GM18858 (cell line): Measurements from ENCODE around the gene SHB.
A peak's percentile ranks its signal among the peaks of the same experiment; 100 is the strongest.

Experiments
- ATAC-seq: cut with Tn5 transposase; IDR thresholded peaks from one replicate; pipeline ENCODE4 v1.9.1; 2021; ENCODE audit not compliant: unreplicated experiment

SHB gene

DNA sequence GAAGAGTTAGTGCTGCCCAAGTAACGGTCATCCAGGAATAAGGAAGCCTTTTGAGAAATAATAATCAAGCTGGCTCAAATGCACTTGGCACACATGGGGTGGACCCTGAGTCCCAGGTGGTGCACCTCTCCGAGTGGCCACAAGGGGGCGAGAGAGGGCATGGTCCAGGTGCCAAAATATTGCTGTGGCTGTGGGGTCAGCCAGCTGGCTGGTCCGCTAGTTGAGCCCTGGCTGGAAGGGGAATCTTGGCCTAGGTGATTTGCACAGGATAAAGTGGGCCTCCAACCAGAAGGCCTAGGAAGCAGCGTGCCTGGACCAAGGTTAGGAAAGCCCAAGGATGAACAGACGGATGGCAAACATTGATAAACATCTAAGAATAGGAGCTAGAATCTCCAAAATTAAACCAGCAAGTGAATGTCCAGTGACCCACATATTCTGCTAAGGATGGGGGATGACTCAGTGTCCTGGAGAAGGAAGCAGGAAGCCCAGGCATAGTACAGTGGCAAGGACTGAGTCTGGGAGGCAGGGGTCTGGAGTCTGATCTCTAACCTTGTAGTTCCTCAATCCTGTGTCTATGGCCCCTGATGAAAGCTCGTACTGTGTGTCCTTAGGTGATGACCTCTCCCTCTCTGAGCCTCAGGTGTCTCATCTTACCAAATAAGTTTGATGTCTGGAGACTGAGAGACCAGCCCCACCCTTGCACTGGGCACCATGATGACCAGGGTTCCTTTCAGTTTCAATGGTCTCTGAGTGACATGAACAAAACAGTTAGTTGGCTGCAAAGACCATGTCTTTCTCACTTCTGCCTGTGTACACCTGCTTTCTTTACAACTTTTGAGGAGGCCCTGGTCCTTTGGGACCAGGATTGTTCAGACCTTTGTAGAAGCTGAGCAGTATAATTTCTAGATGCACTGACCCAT lies 19.2 kb upstream of the SHB start:
- no peak for ATAC-seq

DNA sequence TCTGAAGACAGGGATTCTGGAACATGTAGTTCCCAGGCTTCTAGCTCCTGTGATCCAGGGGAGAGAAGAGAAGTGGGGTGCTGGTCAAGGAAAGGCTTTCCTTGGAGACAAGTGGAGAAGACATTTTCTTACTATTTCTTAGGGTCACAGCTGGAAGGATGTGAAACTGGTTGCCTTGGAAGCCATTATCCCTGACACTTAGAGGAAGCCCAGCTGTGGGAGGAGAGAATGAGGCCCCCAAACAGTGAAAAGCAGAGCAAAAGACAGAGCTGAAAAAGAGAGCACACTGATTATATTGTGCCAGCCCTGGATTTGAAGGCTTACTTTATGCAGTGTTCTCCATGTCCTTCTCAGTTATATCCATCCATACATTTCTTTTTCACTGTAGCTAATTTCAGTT lies 17.5 kb upstream of the SHB start:
- no peak for ATAC-seq

DNA sequence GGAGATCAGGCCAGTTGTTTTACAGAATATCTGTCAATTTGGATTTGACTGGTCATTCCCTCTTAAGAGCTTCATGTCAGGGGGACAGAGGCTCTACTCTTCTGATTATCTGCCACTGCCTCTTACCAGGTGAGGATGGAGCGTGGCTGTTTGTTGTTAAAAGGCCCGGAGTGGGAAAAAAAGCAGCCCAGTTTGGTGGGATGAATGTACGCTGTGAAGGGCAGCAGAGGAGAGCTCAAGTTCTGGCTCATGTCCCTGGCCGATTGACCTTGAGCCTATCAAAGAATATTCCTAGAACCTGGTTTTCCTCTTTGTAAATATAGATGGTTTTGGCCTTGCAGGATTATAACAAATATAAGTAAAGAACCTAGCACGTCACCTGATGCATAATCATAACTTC lies 16.3 kb upstream of the SHB start:
- no peak for ATAC-seq

DNA sequence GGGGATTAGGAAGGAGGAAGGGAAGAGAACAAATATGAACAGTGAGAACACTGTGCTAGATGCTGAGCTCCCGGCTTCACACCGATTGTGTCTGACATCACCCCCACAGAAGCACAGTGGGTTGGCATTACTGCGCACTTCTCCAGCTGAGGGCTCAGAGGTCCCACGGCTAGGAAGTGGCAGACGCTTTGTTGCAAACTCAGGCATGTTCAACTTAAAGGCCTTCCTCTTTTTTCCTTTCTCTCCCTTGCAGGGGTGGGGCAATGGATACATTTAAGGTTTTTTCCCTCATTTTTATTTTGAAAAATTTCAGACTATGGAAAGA lies 15.5 kb upstream of the SHB start:
- no peak for ATAC-seq

DNA sequence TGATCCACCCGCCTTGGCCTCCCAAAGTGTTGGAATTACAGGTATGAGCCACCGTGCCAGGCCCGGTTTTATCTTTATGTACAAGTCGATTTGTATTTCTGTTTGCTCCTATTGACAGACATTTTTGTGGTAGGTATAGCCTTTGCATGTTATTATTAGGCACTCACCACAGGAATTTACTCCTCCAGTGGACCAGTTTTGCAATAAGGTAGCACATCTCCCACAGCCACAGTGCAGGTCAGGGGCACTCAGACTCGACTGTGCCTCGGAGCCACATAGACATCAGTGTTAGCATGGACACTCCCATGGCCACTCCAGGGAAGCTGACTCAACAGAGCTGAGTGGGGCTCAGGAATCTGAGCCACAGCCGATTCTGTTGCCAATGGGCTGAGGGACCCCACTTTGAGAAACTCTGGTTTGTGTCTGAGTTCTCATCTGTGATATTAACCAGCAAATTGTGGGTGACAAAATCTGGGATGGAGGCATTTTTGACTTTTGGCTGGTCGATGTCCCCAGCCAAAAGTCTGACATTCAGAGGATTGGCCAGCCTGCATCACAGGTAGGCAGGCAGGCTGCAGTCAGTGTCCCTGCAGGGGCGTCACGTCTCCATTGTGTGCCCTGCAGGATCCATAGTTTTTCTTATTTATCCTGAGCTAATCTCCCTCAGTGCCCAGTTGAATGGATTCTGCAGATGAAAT lies 15.0 kb upstream of the SHB start:
- ATAC-seq, result no peak

DNA sequence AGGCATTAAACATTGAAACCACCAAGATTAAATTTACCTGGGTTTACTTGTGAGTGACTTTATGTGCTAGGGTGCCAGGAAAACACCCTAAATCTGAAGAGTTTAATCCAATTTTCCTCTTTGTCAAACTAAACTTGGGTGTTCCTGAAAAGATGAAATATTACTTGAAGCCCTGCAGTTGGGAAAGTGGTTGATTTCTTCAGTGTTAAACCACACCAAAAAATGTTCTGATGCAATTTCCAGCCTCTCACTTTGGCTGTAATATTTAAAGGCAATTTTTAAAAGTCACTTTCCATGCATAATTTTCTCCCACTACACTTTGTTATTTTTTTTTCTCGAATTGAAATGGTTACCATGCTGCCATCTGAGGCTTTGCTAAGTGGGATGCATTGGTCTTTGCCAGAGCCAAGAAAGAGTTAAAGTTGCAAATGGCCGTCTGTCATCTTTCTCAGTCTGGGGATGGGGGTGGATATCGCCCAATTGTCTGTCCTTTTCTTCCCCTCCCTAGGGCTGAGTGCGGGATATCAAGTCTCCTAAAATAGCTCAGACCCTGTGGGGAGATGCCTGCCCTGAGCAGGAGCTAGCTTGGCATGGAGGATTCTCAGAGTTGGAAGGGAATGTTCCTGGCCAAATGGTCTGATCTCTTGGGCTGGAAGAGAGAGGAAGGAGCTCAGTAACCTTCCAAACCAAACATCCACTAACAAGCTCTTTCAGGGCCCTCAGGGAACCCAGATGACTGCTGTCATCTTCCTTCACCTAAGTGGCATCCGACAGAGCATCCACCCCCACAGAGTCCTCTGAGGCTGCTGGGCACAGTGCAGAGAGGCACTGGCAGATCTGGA lies 13.6 kb upstream of the SHB start:
- ATAC-seq, result no peak

DNA sequence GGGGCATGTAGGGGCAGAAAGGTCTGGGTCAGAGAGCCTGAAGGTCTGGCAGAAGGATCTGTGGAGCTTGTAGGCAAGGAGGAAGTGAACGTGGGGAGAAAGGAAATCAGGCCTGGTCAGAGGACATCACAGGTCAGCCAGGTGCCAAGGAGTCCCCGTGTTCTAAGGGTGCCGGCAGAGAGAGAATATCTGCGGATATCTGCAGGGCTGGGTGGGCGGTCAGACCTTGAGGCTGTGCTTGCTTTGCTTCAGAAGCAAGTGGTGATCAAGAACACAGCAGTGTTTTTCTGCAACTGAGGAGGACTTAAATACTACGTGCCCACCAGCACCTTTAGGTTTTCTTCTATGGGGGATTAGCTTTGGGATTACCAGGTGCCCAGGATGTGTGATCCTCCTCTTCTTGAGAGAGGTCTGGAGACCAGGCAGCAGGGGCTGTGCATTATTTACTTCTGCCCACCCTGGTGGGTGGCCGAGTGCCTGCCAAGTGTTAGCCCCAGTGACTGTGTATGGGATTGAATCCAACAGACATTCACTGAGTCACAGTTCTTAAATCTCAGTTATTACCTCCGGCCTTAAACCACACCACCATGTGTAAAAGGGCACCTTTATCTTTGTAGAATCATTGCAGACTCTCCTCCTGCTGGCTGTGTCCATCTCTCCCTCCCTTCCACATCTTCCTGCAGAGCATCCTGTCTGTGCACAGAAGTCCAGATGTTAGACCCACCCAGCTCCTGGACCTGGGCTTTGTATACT lies 12.5 kb upstream of the SHB start:
- no peak for ATAC-seq

DNA sequence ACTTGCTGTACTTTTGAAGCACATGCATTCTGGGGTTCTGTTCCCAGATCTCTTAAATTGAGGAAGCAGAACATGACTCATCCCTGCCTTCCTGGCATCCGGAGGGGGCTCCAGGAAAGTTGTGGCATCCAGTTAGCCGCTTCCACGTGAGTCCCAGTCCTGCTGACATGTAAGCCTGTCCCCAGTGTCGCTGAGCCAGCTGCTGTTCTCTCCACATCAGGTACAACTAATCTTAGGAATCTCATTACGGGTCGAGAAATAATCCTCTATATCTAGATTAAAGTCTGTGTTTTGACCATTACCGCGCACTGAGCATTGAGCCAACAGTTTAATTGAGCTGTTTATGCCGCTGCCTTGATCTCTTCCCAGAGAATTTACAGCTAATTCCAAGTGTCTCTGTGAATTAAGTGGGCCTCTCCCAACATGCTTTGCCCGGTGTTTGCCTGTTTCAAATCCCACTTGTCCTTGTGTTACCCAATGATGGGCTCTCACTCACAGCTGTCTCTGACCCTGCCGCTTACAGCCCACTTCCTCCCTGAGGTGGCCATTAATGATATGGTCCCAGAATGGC lies 10.5 kb upstream of the SHB start:
- no peak for ATAC-seq

DNA sequence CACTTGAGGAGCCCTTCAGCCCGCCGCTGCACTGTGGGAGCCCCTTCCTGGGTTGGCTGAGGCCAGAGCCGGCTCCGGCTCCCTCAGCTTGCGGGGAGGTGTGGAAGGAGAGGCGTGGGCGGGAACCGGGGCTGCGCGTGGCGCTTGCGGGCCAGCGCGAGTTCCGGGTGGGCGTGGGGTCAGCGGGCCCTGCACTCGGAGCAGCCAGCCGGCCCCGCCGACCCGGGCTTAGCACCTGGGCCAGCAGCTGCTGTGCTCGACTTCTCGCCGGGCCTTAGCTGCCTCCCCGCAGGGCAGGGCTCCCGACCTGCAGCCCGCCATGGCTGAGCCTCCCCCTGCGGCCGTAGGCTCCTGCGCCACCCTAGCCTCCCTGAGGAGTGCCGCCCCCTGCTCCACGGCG lies 6.2 kb upstream of the SHB start:
- ATAC-seq, result no peak

DNA sequence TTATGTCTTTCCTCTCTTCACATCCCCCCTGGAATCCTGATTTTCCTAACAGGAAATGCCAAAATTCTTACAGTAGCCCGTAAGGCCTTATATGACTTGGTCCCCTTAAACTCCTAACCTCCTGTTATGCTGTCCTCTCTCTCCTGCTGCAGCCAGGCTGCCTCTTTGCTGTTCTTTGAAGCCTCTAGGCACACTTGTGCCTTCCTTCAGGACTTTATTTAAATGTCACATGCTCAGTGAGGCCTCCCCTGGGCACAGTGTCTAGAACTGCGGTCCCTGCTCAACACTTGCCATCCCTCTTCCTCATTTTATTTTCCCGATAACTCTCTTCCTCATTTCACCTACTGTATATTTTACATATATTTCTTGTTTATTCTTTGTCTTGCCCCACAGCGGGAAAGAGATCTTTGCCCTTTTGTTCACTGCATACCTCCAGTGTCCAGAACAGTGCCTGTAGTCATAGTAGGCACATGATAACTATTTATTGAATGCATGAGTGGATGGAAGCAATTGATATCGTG lies 5.5 kb upstream of the SHB start:
- ATAC-seq, result no peak

DNA sequence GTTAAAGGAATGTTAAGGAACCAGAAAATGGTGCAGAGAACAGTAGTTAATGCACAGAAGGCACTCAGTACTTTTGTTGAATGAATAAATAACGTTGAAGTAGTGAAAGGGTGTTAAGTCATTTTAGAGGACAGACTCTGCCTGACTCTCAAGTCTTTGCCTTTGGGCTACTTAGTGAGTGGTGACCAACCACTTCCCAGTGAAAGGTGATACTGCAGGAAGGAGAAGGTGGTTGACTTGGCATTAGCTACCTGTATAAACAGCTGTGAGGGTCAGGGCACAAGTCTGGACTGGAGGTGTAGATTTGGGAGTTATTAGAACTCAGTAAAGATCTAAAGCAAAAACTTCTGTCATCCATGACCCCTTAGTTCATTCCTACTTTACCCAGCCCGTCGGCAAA lies 4.9 kb upstream of the SHB start:
- ATAC-seq, result no peak

DNA sequence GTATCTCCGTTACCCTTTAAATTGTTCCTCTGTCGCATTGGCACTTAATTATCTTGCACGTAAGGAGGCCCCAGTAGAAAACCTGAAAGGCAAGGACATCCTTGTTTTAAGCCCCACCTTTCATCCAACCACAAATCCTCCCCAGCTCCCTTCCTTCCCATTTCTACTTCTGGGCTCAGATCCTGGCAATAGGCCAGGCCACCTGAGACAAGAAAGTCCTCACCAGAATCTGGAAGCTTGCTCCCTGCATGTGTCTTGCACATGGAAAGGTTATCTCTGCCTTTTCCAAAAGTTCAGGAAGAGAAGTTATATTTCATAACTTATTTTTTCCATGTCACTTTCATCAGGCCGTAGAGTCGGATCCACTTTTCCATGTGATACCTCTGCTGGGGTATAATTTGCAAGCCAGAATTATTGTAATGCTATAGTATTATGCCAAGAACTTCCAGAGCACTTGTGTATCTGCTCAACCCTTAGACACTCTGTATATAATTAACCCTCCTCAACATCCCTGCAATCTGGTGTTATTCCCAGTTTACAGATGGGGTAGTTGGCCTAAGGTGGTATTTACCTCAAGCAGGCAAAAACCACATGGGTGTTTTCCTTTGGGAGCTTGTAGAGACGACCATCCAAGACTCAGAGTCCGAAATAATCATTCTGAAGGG lies 2.6 kb upstream of the SHB start:
- no peak for ATAC-seq

DNA sequence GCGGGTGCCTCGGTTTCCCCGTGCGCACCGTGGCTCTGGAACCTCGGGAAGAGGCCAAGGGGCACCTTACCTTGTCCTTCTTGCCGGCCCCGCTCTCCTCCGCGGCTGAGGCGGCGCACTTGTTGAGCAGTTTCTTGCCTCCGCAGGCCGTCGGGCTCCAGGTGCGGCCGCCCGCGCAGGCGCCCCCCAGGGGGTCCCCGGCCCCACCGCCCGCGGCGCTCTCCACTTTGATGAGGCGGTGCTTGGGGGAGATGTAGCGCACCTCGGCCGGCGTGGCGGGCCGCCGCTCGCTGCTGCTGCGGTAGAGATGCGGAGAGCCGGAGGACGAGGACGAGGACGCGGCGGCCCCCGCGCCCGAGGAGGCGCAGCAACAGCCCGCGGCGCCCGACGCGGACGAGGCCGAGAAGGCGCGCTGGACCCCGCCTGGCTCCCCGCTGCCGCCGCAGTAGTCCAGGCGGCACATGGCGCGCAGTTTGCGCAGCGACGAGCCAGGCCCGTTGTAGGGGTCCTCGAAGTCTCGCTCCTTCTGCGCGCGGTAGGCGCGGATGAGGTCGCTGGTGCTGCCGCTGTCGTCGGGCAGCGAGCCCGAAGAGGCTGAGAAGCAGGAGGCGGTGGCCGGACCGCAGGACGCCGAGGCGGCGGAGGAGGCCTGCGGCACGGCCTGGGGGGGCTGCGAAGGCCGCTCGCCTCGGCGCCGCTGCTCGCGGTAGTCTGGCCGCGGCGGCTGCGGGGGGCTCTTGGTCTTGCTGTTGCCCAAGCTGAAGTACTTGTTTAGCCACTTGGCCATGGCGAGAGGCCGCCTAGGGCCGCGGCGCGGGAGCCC lies 957 bp downstream of the SHB start:
- no peak for ATAC-seq

DNA sequence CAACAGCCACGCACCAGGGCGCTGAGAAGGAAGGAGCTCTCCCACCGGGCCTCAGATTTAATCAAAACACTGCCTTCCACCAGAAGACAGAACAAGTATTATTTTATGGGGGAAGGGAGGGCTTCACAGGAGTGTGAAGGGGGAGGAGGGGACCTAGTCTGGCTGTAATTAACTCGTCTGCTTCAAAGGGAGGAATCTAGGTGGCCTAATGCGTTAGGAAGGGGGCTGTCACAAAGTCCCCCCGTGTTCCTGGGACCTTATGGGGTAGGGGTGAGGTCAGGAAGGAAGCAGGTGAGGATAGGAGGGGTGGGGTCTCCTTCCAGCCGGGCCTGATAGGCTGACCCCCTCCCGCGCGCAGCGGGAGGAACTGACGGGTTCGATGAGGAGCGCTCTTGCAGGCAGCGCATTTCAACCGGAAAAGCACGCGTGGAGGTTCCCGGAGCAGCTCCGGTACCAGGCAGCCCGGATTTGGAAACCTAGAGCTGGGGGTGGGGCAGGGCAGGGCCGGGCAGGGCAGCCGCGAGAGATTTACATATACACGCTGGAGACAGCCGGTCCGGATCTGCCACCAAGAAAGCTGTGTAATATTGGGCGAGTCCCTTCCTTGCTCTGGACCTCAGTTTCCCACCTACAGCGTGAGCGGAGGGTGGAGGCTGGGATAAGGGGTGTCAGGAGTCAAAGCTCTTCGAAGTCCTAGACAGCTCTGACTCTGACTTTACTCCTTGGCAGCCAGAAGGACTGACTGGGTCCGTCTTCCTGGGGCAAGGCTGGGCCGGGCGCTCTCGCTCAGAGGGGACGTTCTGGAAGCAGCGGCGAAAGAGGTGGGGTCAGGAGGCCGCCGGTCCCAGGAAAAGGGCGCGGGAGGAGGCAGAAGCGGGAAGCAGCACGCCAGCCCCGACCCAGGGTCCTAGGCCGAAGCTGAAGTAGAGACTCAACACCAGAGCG lies 1.8 kb downstream of the SHB start:
- no peak for ATAC-seq

DNA sequence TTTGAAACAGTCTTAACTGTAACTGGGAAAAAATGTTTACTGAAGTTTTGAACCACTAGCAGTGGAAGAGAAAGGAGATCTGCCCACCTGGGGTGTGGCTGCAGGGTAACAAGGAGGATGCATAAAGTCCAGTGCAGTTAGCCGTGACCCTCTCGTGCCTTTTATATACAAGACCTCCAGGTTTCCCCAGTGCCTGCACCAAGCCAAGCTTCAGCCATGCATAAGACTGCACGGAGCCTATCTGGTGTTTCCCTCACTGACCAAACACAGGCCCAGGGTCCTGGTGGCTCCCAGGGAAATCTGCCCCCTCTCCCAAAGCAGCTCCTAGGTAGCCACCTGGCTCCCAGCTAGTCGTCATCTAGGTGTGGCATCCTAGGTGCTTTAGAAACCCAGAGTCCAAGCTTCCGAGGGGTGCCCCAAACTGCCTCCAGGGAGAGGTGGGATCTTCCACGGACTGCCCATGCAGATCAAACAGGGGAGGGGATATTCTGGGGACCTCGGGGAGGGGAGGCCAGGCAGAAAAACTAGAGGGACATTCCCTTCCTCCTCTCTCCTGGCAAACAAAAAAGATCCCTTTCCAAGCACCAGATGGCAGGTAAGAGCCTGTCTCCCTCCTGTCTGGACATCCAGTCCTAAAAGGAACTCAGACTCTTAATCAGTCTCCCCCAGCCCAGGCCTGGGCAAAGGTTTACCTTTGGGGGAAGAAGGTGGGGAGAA lies 2.7 kb downstream of the SHB start:
- ATAC-seq, result no peak

DNA sequence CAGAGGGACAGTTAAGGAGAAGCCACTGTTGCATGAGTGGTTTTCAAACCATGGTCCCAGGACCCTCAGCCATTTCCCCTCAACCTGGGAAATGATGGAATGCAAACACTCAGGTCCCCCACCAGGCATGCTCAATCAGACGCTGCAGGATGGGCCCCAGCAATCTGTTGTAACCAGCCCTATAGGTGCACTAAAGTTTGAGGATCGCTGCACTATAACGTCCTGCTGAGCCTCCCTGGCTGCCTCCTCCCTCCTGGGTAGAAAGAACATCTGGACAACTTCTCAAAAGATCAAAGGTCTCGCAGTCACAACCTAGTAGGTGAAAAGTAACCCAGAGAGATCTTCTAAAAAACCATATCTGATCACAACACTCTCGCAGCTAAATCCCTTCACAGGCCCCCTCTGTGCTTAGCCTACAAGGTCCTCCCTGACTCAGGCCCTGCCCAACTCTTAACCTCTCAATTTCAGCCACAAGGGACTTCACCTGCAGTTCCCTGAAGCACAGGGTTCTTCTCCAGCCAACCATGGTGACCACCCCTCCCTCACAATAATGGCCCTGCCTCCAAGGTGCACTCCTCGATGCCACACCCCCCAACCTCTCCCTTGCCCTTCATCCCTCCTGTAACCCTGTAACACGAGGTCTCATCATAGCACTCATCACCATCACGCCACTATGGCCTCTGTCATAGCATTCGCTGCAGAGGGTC lies 3.5 kb downstream of the SHB start:
- peak; percentile 30 for ATAC-seq
